PFSK-1 (cell line): Measurements from ENCODE around the gene CXCL12.

Source experiments
- FOXP2 ChIP-seq: optimal IDR thresholded peaks from 2 replicates; pipeline ENCODE3; 2011; ENCODE audit warnings: borderline replicate concordance, control low read depth, inconsistent platforms; ENCODE audit not compliant: insufficient read depth; ENCODE audit errors: extremely low read length, extremely low read depth
- POLR2AphosphoS5 ChIP-seq: IDR thresholded peaks from 2 replicates; pipeline ENCODE4 v1.6.1; 2012; ENCODE audit warnings: low read depth, mild to moderate bottlenecking, control low read depth, low read length, moderate library complexity
- SIN3A ChIP-seq: IDR thresholded peaks from 2 replicates; pipeline ENCODE4 v1.6.1; 2012; ENCODE audit warnings: mild to moderate bottlenecking, low read length, moderate library complexity, borderline replicate concordance; ENCODE audit not compliant: insufficient read depth
- TAF1 ChIP-seq: IDR thresholded peaks from 2 replicates; pipeline ENCODE4 v1.6.1; 2012; ENCODE audit warnings: low read length, control low read depth, borderline replicate concordance; ENCODE audit not compliant: insufficient read depth
- TF ChIP-seq, protein P1 (sequence below), 2 experiments: IDR thresholded peaks; 2 replicates each; pipeline versions ENCODE4 v1.6.1 to v1.8.0; 2011 to 2012; ENCODE audit warnings: low read depth in 2 of 2, low read length in 2 of 2, control low read depth in 1 of 2, inconsistent platforms in 1 of 2, mild to moderate bottlenecking in 1 of 2, moderate library complexity in 1 of 2; ENCODE audit not compliant: insufficient read depth in 1 of 2

CXCL12 gene

DNA sequence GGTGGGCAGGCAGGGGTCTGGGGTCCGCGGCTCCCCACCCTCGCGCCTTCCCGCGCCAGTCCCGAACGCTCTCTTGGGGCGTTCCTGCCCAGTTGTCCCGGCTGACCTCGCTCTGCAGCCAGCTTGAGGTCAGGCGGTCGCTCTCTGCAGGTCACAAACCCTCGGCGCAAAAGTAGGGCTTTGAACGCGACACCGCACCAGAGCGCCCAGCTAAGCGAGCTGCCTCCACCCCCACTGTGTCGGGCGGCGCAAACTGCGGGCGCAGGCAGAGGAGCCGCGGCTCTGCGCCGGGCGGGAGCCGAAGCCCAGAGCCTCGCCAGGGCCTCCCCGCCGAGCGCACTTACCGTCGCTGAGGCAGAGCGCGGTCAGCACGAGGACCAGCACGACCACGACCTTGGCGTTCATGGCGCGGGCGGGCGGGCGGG, 284 bp downstream of the CXCL12 start:
- no peak for TF ChIP-seq TAF1
- TF ChIP-seq SIN3A, result no peak
- TF ChIP-seq, protein P1, sequence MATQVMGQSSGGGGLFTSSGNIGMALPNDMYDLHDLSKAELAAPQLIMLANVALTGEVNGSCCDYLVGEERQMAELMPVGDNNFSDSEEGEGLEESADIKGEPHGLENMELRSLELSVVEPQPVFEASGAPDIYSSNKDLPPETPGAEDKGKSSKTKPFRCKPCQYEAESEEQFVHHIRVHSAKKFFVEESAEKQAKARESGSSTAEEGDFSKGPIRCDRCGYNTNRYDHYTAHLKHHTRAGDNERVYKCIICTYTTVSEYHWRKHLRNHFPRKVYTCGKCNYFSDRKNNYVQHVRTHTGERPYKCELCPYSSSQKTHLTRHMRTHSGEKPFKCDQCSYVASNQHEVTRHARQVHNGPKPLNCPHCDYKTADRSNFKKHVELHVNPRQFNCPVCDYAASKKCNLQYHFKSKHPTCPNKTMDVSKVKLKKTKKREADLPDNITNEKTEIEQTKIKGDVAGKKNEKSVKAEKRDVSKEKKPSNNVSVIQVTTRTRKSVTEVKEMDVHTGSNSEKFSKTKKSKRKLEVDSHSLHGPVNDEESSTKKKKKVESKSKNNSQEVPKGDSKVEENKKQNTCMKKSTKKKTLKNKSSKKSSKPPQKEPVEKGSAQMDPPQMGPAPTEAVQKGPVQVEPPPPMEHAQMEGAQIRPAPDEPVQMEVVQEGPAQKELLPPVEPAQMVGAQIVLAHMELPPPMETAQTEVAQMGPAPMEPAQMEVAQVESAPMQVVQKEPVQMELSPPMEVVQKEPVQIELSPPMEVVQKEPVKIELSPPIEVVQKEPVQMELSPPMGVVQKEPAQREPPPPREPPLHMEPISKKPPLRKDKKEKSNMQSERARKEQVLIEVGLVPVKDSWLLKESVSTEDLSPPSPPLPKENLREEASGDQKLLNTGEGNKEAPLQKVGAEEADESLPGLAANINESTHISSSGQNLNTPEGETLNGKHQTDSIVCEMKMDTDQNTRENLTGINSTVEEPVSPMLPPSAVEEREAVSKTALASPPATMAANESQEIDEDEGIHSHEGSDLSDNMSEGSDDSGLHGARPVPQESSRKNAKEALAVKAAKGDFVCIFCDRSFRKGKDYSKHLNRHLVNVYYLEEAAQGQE (IDR thresholded peaks at IDR 0.05; ENCODE audit: insufficient read depth in 1 of 2, low read depth in 2 of 2, low read length in 2 of 2), result no peak
- no peak for TF ChIP-seq POLR2AphosphoS5
- TF ChIP-seq FOXP2, result no peak

DNA sequence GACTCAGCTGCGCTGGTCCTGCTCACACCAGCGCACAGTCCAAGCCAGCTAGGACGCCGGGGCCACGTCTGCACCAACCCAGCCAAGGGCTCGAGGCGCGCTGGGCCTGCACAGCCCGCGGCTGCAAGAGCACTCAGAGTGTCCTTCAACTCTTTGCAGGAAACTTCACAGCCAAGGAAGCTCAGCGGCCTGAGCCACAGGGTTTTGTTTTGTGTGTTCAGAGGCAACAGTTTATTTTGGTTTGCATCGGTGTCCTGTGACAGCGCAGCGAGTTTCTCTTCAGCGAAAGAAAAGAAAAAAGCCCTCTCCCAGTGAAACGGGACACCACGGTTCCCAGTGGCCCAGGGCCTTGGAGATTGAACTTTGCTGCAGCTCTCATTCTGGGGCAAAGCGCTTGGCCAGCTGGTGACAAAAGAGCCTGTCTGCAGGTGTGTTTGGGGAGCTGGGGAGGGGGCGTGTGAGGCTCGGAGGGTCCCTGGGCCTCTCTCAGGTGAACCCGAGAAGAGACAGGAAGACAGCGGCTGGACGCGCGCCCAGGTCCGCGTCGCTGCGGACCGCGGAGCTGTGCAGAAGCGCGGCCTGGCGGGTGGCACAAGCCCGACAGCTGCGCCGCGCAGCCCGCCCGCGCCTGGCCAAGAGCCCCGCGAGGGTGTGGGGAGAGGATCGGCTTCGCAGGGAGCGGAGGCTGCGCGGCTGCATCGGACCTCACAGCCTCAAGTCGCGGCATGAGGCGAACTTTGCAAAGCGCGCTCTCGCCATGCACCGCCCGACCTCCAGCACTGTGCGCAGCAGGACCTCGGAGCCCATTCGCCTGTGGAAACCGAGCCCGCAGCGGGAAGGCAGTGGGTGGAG, 922 bp downstream of the CXCL12 start:
- no peak for TF ChIP-seq FOXP2

DNA sequence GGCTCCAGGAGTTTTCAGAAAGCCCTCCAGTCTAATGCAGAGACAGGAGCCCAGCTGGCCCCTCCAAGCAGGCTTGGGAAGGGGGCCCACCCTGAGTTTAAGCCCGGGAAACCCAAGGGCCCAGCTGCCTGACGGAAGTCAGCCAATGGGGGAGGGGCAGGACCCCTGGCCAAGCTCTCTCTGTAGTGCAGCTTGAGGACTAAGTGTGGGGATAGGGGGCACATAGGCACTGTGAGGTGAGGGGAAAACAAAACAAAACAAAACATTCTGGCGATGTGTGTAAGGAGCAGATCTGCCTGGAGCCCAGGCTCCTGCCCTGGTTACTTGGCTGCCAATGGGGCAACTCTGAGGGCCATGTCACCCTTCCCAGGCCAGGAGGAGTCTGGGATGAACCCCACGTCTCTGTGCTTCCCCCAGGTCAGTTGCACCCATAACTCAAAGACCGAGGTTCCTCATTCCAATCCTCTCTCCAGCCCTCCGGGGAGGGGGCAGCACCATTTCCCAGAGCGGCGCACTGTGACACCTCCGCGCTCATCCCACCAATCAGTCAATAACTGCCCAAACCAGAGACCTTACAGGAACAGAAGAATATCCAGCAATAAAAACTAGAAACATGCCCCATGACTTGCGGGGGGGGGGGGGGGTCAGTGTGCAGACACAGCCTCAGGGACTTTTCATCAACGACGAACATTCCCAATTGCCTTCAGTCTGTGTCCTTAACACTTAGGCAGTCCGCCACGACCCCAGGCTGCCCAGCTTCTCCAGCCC, 1.7 kb downstream of the CXCL12 start:
- TF ChIP-seq POLR2AphosphoS5 (no peak), TAF1 (no peak)

DNA sequence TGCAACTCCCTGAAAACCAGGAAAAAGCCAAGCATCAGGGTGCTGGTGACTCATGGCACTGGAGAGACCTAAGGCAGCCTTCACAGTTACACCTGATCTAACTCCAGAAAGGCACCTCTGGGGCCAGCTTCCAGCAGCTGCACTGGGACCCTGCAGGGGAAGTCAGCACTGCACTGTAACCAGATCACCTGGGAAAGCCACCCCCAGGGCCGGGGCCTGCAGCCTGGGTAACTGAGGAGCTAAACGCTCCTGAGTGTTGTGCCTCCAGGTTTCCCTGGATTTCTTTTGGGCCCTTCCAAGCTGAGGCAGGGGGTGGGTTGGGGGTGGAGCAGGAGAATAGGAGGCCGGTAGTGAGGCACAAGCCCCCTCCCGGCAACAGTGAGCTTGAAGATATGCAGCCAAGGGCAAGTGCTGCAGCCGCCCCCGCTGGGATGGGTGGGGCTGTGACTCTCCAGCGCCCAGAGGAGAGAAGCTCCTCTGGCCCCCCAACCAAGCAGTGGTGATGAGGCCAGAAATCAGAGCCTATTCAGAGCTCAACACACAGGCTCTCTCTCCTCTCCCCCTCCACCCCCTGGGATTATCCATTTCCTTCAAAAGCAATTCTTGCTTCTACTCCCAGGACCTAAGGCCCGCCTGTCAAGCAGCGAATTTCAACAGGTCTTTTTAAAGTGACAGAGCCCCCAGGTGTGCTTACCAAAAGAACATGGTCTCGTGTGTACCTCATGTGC, 2.6 kb downstream of the CXCL12 start:
- TF ChIP-seq, protein P1 (IDR thresholded peaks at IDR 0.05; ENCODE audit: insufficient read depth in 1 of 2, low read depth in 2 of 2, low read length in 2 of 2), result no peak
- TF ChIP-seq POLR2AphosphoS5, result no peak
- no peak for TF ChIP-seq SIN3A
- no peak for TF ChIP-seq TAF1
- TF ChIP-seq FOXP2, result no peak

DNA sequence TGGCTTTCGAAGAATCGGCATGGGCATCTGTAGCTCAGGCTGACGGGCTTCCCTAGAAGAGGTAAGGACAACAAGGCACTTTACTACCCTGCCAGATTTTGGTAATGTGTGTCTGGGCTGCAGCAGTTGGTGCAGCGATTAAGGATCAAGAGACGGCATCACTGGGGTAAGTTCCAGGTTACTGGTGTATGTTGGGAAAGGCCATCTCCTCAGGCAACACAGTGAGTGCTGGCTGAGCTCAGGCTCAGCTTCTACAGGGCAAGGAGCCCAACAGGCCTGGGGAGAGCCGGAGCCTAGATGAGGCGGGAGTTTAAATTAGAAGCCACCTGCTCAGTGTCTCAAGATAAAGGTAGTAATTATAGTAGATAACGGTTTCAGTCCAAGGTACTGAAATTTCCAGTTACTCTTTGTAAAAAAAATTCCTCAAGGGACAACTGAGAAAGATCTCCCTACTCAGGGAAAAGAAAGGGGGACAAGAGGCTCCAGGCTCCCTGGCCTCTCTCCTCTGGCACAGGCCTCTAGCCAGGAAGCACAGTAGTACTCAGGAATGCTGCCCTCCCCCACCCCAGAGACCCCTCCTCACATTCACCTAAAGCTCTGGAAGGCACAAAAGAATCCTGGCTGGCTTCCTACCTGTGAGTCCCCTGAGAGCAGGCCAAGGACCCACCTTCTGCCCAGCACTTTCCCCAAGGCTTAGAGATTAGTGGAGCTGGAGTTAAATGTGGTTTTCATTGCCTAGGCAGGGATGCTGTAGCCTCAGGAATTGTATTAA, 3.9 kb downstream of the CXCL12 start:
- no peak for TF ChIP-seq FOXP2
- TF ChIP-seq POLR2AphosphoS5, result no peak
- no peak for TF ChIP-seq TAF1
- TF ChIP-seq, protein P1 (IDR thresholded peaks at IDR 0.05; ENCODE audit: insufficient read depth in 1 of 2, low read depth in 2 of 2, low read length in 2 of 2), result no peak
- no peak for TF ChIP-seq SIN3A
